Breast epithelium (tissue), 3 donors: ENCODE data around the gene ADD1.

ENCODE experiments used
- POLR2A ChIP-seq: fragments of 450-650 bp; IDR thresholded peaks from one replicate; pipeline ENCODE4 v1.6.1; 2016; ENCODE audit warnings: antibody characterized with exemption, mild to moderate bottlenecking, moderate library complexity
- POLR2AphosphoS5 ChIP-seq, 3 donors: sonication (generic); formaldehyde crosslinking; IDR thresholded peaks; one replicate each; pipeline ENCODE4 v1.6.1; 2017; ENCODE audit warnings: antibody characterized with exemption in 3 of 3
- TF ChIP-seq, protein P1 (sequence below), 3 donors: fragments of 450-650 bp; IDR thresholded peaks; one replicate each; pipeline ENCODE4 v1.5.1; 2016 to 2017; ENCODE audit warnings: antibody characterized with exemption in 3 of 3, mild to moderate bottlenecking in 3 of 3, moderate library complexity in 3 of 3

GRCh38 chr4:2936773-2937145 is 93.1 kb downstream of the ADD1 start:
- TF ChIP-seq, protein P1, sequence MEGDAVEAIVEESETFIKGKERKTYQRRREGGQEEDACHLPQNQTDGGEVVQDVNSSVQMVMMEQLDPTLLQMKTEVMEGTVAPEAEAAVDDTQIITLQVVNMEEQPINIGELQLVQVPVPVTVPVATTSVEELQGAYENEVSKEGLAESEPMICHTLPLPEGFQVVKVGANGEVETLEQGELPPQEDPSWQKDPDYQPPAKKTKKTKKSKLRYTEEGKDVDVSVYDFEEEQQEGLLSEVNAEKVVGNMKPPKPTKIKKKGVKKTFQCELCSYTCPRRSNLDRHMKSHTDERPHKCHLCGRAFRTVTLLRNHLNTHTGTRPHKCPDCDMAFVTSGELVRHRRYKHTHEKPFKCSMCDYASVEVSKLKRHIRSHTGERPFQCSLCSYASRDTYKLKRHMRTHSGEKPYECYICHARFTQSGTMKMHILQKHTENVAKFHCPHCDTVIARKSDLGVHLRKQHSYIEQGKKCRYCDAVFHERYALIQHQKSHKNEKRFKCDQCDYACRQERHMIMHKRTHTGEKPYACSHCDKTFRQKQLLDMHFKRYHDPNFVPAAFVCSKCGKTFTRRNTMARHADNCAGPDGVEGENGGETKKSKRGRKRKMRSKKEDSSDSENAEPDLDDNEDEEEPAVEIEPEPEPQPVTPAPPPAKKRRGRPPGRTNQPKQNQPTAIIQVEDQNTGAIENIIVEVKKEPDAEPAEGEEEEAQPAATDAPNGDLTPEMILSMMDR (IDR thresholded peaks at IDR 0.05), result no peak
- TF ChIP-seq POLR2A (no peak), POLR2AphosphoS5 (IDR thresholded peaks at IDR 0.05) (no peak)
